HG03196 (cell line): Measurements from ENCODE around the gene ZNF157.
"Not testable (repeated sequence)": the region's sequence is repeated elsewhere in the genome, so short reads cannot be mapped to it uniquely, and the experiment has no call there.

ENCODE experiments used
- ATAC-seq: cut with Tn5 transposase; IDR thresholded peaks from one replicate; pipeline ENCODE4 v1.9.1; 2021; ENCODE audit not compliant: unreplicated experiment

ZNF157 gene

GRCh38 chrX:47370278-47370677, at the start of gene ZNF157:
Gene ZNF157 (plus strand): TSS chrX:47370578. CDS start chrX:47370669, 91 bp downstream.
- ATAC-seq, result no peak

- no peak for ATAC-seq
These were observed 49.0 kb upstream of the ZNF157 start for GRCh38 chrX:47321386-47321785.

DNA sequence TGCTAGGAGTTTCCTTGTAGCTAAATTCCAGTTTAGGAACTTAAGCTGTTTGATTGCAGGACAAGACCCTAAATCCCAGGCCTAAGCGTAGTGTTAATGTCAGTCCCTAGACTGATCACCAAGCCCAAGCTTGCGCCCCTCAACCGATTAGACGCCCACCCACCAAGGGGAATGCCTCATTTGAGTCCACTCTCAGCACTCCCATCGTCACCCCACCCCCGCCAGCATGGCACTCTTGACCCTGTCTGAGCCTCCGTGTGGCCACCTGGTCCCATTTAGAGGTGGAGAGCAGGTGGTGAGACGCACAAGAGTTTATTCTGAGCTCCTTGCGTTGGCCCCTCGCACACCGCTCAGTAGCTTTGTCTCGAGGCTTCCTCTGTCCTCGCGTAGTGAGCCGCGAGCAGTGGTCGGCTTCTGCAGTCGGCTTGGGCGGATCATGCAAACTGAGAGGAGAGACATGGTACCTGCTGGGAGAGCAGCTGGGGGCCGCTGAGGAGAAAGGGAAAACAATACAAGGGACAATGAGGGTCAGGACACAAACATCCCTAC, 48.5 kb upstream of the ZNF157 start:
- ATAC-seq, result no peak

DNA sequence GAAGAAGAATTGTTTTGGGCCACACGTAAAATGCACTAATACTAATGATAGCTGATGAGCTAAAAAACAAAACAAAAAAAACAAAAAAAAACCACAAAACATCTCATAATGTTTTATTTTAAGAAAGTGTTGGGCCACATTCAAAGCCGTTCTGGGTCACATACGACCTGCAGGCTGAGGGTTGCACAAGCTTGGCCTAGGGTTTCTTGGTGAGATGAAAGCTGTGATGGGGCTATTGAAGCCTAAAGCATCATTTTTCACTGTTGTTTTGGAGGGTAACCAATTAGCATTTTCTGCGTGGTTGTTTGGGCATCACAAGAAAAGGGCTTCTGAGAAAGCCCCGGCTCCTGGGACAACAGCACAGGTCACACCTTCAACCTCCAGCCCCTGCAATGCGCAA, 42.5 kb upstream of the ZNF157 start:
- ATAC-seq, result no peak

- ATAC-seq, result not testable (repeated sequence)
These were observed 37.6 kb upstream of the ZNF157 start for GRCh38 chrX:47332729-47333128.

- no peak for ATAC-seq
These were observed 18.7 kb upstream of the ZNF157 start for GRCh38 chrX:47351706-47352105.

GRCh38 chrX:47358387-47359065, 11.9 kb upstream of the ZNF157 start:
- no peak for ATAC-seq

DNA sequence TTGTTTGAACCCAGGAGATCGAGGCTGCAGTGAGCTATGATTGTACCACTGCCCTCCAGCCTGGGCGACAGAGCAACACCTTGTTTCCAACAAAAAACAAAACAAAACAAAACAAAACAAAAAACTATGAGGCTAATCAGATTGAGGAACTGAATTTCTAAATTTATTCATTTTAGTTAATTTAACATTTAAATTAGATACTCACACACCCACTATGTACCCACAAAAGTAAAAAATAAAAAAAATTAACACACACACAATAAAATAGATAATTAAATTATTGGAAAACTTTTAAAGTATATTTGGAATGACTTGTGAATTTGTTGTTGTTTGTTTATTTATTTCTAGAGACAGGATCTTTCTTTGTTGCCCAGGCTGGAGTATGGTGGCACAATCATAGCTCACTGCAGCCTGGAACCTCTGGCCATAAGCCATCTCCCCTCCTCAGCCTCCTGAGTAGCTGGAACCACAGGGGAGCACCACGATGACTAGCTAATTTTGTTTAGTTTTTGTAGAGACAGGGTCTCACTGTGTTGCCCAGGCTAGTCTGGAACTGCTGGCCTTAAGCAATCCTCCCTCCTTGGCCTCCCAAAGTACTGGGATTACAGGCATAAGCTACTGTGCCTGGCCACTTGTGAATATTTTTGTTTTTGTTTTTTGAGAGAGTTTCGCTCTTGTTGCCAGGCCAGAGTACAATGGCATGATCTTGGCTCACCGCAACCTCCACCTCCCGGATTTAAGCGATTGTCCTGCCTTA, 9.8 kb upstream of the ZNF157 start:
- ATAC-seq, result no peak

GRCh38 chrX:47361538-47362511, 8.6 kb upstream of the ZNF157 start:
- peak; percentile 96 for ATAC-seq

DNA sequence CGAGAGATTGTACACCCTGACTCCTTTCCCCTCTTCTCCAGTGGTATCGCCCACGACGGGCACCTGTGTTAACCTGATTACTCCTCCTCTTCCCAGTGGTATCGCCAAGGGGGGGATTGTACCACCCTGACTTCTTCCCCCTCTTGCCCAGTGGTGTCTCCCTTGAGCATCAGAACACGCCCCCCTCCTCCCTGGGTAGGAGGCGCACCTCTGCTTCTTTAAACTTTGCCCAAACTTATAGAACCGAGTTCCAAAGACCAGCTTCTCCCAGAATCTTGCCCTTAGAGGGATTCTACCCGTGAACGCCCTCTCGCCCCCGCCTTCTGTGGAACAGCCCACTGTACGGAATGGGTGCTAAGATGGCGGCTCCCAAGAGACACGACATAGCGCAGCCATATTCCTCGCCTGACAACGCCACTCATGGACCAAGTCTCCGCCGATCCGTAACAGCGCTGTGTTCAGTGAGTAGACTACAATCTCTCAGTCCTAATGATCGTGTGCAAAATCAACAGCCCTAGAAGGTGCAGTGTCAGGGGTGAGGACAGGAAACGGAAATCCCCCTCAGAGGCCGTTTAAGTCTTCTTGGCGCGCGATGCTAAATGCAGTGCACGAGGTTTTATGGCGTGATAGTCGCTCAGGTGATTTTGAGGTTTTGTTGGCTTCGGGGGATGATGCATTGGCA, 4.2 kb upstream of the ZNF157 start:
- no peak for ATAC-seq

DNA sequence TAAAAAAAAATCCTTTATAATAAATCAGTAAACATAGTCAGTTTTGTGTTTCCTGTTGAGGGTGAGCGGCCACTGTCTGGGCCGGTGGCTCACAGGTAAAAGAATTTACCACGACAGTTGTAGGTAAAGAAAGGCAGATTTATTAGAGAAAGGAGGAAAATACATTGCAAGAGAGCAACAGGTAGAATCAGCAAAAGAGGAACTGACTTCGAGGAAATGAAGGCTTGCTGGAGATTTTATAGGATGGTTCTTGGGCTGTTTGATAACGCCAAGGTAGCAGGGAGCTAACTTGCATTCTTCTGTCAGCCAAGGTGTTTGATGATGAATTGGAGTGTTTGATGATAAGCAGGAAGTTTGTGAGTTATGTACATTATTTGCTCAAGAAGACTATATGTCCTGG, 2.8 kb downstream of the ZNF157 start:
- ATAC-seq, result no peak

- no peak for ATAC-seq
These were observed 9.9 kb downstream of the ZNF157 start for GRCh38 chrX:47380268-47380667.

- not testable (repeated sequence) for ATAC-seq
These were observed 10.5 kb downstream of the ZNF157 start for GRCh38 chrX:47380837-47381236.

GRCh38 chrX:47384502-47384901, 14.1 kb downstream of the ZNF157 start:
- ATAC-seq, result no peak

- no peak for ATAC-seq
These were observed 20.4 kb downstream of the ZNF157 start for GRCh38 chrX:47390780-47391179.

DNA sequence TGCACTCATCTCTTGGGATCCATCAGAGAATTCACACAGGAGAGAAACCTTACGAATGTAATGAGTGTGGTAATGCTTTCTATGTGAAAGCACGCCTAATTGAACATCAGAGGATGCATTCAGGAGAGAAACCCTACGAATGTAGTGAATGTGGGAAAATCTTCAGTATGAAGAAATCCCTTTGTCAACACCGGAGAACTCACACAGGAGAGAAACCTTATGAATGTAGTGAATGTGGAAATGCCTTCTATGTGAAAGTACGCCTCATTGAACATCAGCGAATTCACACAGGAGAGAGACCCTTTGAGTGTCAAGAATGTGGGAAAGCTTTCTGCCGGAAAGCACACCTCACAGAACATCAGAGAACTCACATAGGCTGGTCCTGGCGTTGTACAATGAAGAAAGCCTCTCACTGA, 42.8 kb downstream of the ZNF157 start:
- no peak for ATAC-seq

DNA sequence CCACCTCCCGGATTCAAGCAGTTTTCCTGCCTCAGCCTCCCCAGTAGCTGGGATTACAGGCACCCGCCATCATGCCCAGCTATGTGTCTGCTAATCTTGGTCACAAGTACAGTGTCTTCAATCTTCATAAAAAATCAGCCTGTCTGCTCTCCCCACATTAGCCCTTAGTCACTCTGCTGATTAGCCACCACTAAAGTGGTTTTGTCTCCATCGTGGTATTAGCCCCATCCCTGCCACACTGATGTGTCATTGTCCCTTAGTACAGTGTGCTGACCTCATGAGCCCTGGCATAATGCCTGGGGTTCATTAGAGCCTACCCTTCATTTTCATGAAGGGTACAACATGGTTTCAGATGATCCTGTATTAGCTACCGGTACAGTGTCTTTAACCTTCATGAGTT, 49.9 kb downstream of the ZNF157 start:
- ATAC-seq, result no peak

DNA sequence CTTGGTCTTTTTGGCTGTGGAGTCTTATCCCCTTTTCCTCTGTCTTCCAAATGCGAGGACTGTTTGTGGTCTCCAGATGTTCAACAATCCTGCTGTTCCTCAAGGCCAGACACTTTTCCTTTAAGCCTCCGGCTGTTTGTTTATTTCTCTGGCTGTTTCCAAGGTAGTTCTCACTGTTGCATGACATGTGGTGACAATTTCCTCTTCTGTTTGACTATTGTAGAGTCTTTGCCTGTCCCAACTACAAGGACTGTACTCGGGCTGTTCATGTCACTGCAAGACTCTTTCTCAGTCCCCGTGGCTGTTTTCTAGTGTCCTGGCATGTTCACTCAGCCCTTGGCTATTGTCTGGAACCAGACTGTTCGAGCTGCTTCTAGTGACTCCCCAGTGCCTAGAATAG, 50.6 kb downstream of the ZNF157 start:
- no peak for ATAC-seq

DNA sequence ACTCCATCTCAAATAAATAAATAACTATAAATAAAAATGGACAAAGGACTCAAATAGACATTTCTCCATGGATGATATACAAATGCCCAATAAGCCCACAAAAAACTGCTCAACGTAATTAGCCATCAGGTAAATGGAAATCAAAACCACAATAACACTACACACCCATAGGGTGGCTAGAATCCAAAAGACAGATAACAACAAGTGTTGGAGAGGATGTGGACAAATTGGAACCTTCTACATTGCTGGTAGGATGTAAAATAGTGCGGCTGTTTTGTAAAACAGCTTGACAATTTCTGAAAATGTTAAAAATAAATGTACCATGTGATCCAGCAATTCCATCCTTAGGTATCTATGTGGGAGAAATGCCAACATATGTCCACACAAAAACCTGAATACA, 52.1 kb downstream of the ZNF157 start:
- ATAC-seq, result no peak

DNA sequence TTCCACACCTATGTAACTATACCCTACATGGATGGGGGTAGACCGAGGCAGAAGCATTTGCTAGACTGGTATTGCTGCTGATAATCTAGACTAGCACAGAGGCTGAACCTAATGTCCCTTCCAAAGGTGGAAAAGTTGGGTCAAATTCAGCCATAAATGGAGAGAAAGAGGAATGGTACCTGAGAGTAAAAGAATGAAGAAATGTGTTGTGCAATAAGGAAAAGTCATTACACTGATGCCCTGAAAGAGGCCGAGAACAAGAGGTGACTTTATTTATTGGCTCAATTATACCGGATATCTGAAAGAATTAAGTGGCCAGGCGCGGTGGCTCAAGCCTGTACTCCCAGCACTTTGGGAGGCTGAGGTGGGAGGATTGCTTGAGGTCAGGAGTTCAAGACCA, 60.5 kb downstream of the ZNF157 start:
- ATAC-seq, result no peak

DNA sequence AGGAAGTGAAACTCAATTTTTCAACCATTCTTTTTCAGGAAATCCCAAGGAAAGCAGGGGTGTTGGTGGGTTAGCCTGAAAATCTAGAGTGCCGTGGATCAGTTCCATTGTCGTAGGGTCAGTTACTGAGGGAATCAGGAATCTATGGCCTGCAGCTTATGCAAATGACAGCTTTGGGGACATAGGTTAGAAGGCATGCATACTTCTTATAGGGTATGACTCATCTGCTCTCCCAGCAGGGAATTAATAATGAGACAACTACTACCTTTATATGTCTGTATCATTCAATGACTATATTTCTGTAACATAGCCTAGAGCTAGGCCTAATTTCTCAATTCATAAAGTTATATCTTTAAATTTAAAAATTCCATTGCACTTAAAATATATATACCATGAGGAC, 76.1 kb downstream of the ZNF157 start:
- ATAC-seq, result no peak
